Lower lobe of right lung (tissue), 2 donors: ENCODE data around the gene FAM217A. TPM values are rescaled to one million over a fixed set of nuclear protein-coding genes. Genes with fewer than 3 reads are reported as not detected.

ENCODE experiments used
- ATAC-seq, 2 donors: fragments of 200-7000 bp; cut with Tn5 transposase; one replicate each; pipeline ENCODE4 v1.9.1; 2020 to 2022; ENCODE audit warnings: mild to moderate bottlenecking in 2 of 2, moderate library complexity in 2 of 2
- DNase-seq: peaks from one replicate; pipeline ENCODE4 v3.0.0-alpha.2; 2020
- H3K27ac ChIP-seq: fragments of 200-600 bp; one replicate; pipeline ENCODE4 v1.8.0; 2022
- H3K27me3 ChIP-seq: fragments of 200-600 bp; one replicate; pipeline ENCODE4 v1.8.0; 2022; ENCODE audit warnings: low read depth
- H3K36me3 ChIP-seq: fragments of 200-600 bp; one replicate; pipeline ENCODE4 v1.8.0; 2022; ENCODE audit warnings: mild to moderate bottlenecking
- H3K4me1 ChIP-seq: fragments of 200-600 bp; one replicate; pipeline ENCODE4 v1.8.0; 2022
- H3K4me3 ChIP-seq: fragments of 200-600 bp; one replicate; pipeline ENCODE4 v1.8.0; 2022; ENCODE audit warnings: mild to moderate bottlenecking
- H3K9me3 ChIP-seq: fragments of 200-600 bp; one replicate; pipeline ENCODE4 v1.8.0; 2022
- intact Hi-C: fragments of 100-400 bp; cut with DNase I; formaldehyde crosslinking; loops from one replicate; pipeline ENCODE4 v1.11.0; 2022
- total RNA-seq: library from RNA; stranded (reverse); fragmentation: NEBNext Ultra II Directional; extraction: Animal tissue kit (Norgen Biotek cat#: 25700); gene quantifications from one replicate; pipeline ENCODE4 v1.2.1, GENCODE V29; 2021
- TF ChIP-seq, protein P1 (sequence below): fragments of 200-600 bp; IDR thresholded peaks from one replicate; pipeline ENCODE4 v1.8.0; 2022; ENCODE audit warnings: antibody characterized with exemption, mild to moderate bottlenecking
- donor health status: DM: no; HTN: yes; CAD: no; lungs with severe emphysema.

The FAM217A gene
- total RNA-seq, 1 donor from 2014 or later, result not detected

GRCh38 chr6:4107873-4108272, 28.9 kb upstream of the FAM217A start:
- H3K36me3 ChIP-seq, result no peaks in the 10 kb centered on the region
- H3K27ac ChIP-seq, result no peak overlapping the region
- intact Hi-C loops, result no loop called here
- no peaks in the 10 kb centered on the region for H3K4me1 ChIP-seq
- no peak for DNase-seq
- no peaks in the 10 kb centered on the region for H3K27me3 ChIP-seq
- H3K4me3 ChIP-seq, result no peak overlapping the region
- ATAC-seq, result no peak
- H3K9me3 ChIP-seq, result no peaks in the 10 kb centered on the region
- TF ChIP-seq, protein P1, sequence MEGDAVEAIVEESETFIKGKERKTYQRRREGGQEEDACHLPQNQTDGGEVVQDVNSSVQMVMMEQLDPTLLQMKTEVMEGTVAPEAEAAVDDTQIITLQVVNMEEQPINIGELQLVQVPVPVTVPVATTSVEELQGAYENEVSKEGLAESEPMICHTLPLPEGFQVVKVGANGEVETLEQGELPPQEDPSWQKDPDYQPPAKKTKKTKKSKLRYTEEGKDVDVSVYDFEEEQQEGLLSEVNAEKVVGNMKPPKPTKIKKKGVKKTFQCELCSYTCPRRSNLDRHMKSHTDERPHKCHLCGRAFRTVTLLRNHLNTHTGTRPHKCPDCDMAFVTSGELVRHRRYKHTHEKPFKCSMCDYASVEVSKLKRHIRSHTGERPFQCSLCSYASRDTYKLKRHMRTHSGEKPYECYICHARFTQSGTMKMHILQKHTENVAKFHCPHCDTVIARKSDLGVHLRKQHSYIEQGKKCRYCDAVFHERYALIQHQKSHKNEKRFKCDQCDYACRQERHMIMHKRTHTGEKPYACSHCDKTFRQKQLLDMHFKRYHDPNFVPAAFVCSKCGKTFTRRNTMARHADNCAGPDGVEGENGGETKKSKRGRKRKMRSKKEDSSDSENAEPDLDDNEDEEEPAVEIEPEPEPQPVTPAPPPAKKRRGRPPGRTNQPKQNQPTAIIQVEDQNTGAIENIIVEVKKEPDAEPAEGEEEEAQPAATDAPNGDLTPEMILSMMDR, result no peak

- no peak overlapping the region for H3K27ac ChIP-seq
- H3K9me3 ChIP-seq, result no peaks in the 10 kb centered on the region
- TF ChIP-seq, protein P1, result no peak
- no peaks in the 10 kb centered on the region for H3K27me3 ChIP-seq
- ATAC-seq, result no peak
- no peaks in the 10 kb centered on the region for H3K36me3 ChIP-seq
- intact Hi-C loops, result no loop called here
- no peaks in the 10 kb centered on the region for H3K4me1 ChIP-seq
- DNase-seq, result no peak
- no peak overlapping the region for H3K4me3 ChIP-seq
Observed at GRCh38 chr6:4105980-4106536, 27.1 kb upstream of the FAM217A start.

- TF ChIP-seq, protein P1, result no peak
- DNase-seq, result no peak
- ATAC-seq, result no peak
- no peaks in the 10 kb centered on the region for H3K27me3 ChIP-seq
- H3K4me1 ChIP-seq, result no peaks in the 10 kb centered on the region
- H3K36me3 ChIP-seq, result no peaks in the 10 kb centered on the region
- intact Hi-C loops, result no loop called here
- no peak overlapping the region for H3K27ac ChIP-seq
- H3K9me3 ChIP-seq, result no peaks in the 10 kb centered on the region
- no peak overlapping the region for H3K4me3 ChIP-seq
Observed at GRCh38 chr6:4103929-4104328, 25.0 kb upstream of the FAM217A start.

DNA sequence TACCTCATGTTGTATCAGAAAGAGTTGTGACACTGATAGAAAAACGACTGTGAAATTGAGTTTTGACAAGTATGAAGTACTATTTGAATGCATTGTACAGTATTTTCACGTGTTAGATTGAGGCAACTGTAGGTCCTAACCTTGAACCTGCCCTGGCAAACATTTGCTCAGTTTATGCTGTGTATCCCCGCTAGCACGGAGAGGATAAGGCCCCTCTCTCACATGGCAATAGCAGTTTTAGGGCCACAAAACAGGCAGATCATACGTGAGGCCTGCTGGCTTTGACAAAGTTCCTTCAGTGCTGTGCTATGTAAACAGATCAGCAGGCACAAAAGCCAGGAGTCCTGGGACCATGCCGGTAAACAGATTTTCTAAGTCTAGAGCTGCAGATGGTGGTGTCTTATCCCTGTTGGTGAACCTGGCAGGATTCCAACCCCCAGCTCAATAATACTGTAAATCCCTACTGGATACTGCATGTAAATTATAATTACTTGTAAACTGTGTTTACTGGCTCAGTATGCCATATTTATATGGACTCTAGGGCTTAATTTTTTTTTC, 23.8 kb upstream of the FAM217A start:
- Histone ChIP-seq H3K27me3 (no peaks in the 10 kb centered on the region), H3K9me3 (no peaks in the 10 kb centered on the region), H3K36me3 (no peaks in the 10 kb centered on the region), H3K27ac (no peak overlapping the region), H3K4me1 (no peaks in the 10 kb centered on the region), H3K4me3 (no peak overlapping the region)
- DNase-seq (no peak), ATAC-seq (no peak)
- TF ChIP-seq, protein P1, result no peak
- intact Hi-C loops, result no loop called here

- Histone ChIP-seq H3K36me3 (no peaks in the 10 kb centered on the region), H3K27me3 (no peaks in the 10 kb centered on the region), H3K27ac (no peak overlapping the region), H3K9me3 (no peaks in the 10 kb centered on the region), H3K4me3 (no peak overlapping the region), H3K4me1 (no peaks in the 10 kb centered on the region)
- DNase-seq (no peak), ATAC-seq (no peak)
- TF ChIP-seq, protein P1, result no peak
- intact Hi-C loops, result no loop called here
Observed at GRCh38 chr6:4101298-4101697, 22.4 kb upstream of the FAM217A start.
